Measurements from ENCODE around the gene ACTN1.
"Not testable (repeated sequence)": the region's sequence is repeated elsewhere in the genome, so short reads cannot be mapped to it uniquely, and the experiment has no call there.

Gene ACTN1

DNA sequence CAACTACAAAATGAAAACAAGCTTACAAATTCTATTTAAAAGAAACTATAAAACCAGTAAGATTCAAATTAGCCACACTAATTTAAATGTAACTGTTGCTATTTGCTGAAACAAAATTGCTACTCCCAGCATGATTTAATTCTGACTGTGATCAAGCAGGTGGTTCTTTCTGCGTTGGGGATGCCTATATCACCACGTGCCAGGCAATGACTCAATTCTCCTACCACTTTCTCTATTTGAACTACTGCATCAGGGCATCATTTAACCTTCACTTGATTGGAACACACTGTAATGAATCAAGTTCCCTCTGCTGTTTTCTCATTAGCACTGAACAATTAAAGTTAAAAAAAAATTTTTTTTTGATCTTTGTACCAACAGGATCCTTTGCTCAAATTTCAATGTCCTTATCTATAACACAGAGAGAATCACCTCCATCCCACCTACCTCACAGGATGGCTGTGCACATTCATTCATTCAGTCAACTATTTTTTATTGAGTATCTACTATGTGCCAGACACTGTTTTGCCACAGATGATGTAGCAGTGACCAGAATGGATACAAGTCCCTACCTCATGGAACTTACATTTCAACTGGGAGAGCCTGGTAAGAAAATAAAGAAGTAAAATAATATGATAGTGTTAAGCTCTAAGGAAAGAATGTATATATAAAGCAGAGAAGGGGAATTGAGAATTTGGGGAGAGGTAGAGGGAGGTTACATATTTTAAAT lies 8.0 kb upstream of the ACTN1 start:
- DNase-seq (ENCODE audit: low read depth in 3 of 3, low spot score in 1 of 3), result no peak

- DNase-seq (ENCODE audit: low read depth in 3 of 3, low spot score in 1 of 3), result no peak
These were observed 7.1 kb upstream of the ACTN1 start for GRCh38 chr14:68986225-68986624.

DNA sequence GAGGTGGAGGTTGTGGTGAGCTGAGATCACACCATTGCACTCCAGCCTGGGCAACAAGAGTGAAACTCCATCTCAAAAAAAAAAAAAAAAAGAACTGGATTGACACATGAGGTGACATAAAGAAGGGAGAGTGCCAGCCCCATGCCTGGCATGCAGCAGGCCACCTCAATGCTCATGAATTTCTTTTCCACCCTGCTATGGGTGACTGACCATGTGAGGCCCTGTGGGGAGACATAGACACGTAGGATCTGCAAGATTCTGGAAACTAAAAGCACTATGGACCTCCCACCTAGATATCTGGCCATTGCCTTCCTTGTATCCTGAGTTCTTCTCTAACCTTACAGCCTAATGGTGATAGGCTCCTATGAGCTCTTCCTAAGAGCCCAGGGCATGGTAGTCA lies 5.6 kb upstream of the ACTN1 start:
- DNase-seq (ENCODE audit: low read depth in 3 of 3, low spot score in 1 of 3), result no peak

DNA sequence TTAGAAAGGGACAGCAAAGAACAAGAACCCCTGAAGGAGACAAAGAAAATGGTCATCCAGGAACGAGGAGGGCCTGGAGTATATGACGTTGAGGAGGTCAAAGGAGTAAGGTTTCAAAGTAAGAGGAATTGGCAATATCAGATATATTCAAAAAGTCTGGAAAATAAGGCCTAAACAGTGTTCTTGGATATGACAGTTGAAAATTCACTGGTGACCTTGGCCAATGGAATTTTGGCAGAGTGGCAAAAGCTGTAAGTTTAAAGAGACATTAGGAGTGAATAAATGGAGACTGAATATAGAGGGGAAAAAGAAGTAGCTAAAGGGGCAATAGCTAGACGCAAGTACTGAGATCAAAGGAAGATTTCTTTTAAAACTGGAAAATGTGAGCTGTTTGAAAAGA lies 4.1 kb upstream of the ACTN1 start:
- no peak for DNase-seq (ENCODE audit: low read depth in 3 of 3, low spot score in 1 of 3)

DNA sequence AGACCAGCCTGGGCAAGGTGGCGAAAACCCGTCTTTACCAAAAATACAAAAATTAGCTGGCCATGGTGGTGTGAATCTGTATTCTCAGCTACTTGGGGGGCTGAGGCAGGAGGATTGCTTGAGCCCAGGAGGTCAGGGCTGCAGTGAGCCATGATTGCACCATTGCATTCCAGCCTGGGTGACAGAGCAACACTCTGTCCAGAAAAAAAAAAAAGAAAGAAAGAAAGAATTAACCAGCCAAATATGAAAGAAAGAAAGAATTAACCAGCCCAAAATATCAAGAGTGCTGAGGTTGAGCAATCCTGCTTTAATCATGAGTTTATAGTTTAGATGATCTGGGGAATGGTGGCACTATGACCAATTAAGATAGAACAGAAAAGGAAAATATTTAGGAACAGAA lies 3.5 kb upstream of the ACTN1 start:
- DNase-seq (ENCODE audit: low read depth in 3 of 3, low spot score in 1 of 3), result no peak

- DNase-seq (ENCODE audit: low read depth in 3 of 3, low spot score in 1 of 3), result no peak
These were observed 2.5 kb upstream of the ACTN1 start for GRCh38 chr14:68981539-68981976.

GRCh38 chr14:68981139-68981538 lies 2.0 kb upstream of the ACTN1 start:
- no peak for DNase-seq (ENCODE audit: low read depth in 3 of 3, low spot score in 1 of 3)

- DNase-seq (ENCODE audit: low read depth in 3 of 3, low spot score in 1 of 3), result no peak
These were observed 785 bp upstream of the ACTN1 start for GRCh38 chr14:68979722-68980451.

GRCh38 chr14:68978172-68978911 lies 760 bp downstream of the ACTN1 start:
- peak in 1 of 3 donors; percentile 30 for DNase-seq (ENCODE audit: low read depth in 3 of 3, low spot score in 1 of 3)

- peak in 1 of 3 donors; percentile 12 for DNase-seq (ENCODE audit: low read depth in 3 of 3, low spot score in 1 of 3)
These were observed 1.4 kb downstream of the ACTN1 start for GRCh38 chr14:68977718-68978171.

GRCh38 chr14:68977180-68977717 lies 1.9 kb downstream of the ACTN1 start:
- no peak for DNase-seq (ENCODE audit: low read depth in 3 of 3, low spot score in 1 of 3)

DNA sequence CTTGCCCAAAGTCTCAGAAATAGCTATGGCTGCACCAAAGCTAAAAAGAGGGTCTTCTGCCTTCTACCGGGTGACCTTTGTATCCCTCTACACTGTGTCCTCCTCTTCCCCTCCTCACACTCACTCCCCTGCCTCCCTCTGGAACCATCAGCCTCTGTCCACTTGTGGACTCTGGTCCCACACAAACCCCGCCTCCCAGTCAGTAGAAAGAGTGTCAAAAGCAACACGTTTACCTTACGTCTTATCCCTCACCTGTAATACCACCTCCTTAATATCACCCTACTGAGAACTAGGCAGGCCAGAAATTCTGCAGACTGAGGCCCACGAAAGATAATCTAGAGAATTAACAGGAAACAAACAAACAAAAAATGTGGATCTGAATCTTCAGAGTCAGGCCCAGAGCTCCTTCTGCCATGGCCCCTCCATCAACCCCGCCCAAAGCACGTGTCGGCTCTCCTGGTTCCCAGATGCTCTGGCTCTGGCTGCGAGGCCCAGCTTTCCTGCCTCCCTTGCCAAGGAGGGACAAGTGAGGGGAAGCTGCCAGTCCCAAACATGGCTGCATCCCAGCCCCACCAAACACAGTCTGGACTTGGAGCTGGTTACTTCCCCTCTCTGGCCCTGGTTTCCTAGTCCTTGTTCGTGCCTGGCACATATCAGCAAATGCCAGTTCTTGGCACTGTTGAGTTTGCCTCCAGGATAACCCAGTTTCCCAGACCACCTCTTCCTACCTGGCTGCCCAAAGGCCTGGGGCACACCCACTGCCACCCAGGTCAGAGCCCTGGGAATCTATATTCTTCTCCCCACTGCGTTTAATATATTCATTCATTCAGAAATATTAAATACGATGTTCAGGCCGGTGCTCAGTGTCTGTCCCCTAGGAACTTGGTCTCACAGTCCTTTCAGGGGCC lies 2.7 kb downstream of the ACTN1 start:
- no peak for DNase-seq (ENCODE audit: low read depth in 3 of 3, low spot score in 1 of 3)

GRCh38 chr14:68975667-68976066 lies 3.4 kb downstream of the ACTN1 start:
- DNase-seq (ENCODE audit: low read depth in 3 of 3, low spot score in 1 of 3), result no peak

DNA sequence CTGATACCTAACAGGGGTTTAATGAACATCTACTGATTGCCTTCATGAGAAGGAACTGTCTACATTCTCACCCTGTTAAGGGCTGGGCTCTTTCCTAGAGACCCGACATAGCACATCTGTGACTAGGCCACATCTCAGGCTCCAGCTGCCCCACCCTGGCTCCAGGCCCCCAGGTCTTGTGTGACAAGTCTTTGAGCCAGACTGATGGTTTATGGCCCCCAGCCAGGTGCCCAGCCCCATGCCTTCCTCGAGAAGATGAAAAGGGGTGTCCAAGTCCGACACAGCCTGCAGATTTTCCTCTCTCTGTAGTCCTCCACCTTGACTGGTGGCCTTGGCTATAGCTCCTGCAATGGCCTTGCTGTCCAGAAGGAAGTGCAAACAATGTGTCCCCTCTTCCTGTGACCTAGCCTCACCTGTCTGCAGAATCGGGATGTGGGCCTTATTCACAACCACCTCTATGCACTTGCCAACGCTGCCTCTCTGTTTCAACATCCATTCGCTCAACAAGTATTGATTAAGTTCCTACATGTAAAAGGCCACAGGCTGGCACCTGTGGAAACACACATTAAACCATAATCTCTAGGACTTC lies 4.2 kb downstream of the ACTN1 start:
- no peak for DNase-seq (ENCODE audit: low read depth in 3 of 3, low spot score in 1 of 3)

DNA sequence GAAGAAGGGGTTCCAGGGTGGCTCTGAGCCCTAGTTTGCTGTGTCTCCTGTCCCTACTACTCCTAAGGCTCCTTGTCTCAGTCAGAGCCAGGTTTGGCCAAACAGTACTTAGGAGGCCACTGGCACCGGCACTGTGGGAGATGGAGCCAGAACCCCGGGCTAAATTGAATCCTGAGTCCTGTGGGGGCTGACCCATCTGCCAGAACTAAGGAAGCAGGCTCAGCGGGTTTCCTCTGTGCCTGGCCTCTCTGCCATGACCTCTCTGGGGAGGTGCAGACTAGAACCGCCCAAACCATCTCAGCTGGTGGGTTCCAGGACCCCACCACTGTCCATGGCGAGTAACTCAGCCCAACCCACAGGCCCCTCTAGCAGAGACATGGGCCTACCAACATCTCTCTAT lies 5.5 kb downstream of the ACTN1 start:
- DNase-seq (ENCODE audit: low read depth in 3 of 3, low spot score in 1 of 3), result no peak

GRCh38 chr14:68973219-68973565 lies 5.9 kb downstream of the ACTN1 start:
- not testable (repeated sequence) for DNase-seq (ENCODE audit: low read depth in 3 of 3, low spot score in 1 of 3)

DNA sequence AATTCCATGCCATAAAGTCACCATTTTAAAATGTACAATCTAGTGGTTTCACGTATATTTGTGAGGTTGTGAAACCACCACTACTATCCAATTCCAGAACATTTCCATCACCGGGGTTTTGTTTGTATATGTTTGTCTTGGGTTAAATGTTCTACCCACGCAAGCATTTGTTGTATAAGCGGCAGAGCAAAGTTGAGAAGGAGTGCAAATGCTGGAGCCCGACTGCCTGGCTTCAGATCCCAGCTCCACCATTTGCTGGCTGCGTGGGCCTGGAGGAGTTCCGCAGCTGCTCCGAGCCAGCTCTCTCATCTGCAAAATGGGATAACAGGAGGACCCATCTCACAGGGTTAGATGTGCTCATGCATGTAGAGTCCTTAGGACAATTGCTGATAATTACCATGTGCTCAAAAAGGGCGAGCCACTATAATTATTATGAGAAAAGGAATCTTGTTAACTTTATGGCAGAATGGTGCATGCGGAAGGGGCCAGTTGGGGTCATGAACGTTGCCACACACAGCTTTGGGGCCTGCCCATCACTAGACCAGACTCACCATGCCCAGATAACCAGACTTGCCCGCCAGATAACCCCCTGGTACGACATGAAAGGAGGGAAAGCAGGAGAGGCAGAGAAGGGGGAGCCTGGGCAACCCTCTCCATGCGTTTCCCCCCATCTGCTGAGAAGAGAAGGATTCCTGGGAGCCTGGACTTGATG lies 6.4 kb downstream of the ACTN1 start:
- DNase-seq (ENCODE audit: low read depth in 3 of 3, low spot score in 1 of 3), result no peak

DNA sequence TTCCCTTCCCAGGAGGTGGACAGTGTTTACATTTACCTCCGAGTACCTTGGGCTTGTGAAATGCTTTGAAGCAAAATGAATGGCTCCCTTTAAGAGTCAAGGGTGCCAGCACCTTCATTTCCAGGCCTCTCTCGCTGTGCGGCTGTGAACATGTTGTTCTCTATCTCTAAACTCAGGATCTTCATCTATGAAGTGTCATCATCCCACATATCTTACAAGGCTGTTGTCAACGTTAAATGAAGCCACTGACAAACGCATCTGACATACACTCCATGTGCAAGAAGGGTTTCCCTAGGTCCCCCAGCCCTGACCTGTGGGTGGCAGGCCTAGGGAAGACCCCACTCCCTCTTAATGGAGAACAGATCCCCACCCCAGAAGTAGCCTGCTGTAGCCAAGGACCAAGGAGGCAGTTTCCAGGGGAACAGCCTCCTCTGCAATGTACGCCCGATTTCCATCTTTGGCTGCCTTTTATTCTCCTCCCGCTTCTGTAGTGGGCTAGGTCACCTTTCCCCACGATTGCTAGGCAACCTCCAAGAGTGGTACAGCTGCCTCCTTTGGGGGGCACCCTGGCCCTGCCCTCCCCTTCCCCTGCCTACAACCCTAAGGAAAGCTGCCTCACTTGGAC lies 7.6 kb downstream of the ACTN1 start:
- no peak for DNase-seq (ENCODE audit: low read depth in 3 of 3, low spot score in 1 of 3)

DNA sequence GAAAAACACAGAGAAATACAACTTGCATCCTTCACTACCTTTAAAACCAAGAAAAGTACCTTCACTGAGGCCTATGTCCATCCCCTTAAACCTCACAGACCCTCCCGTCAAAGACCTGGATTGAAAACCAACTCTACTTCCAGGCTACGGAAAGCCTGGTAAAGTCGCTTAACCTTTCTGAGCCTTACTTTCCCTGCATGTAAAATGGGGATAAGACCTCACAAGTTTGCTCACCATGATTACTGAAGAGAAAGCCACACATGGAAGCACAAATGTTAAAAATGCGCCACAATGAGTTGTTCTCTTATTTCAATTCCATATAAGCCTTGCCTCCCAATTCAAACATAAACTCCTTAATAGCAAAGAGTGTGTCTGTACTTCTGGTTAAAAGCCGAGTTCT lies 8.4 kb downstream of the ACTN1 start:
- DNase-seq (ENCODE audit: low read depth in 3 of 3, low spot score in 1 of 3), result no peak
